Stimulated activated CD4-positive, alpha-beta T cell treated with anti-CD3 and anti-CD28 coated beads, Interleukin-1b, Interleukin-23, amount 100 ng/mL, for 48 hours (primary cell): ENCODE measurements around the gene ALKBH3.

Experiments used
- DNase-seq: peaks from one replicate; pipeline ENCODE4 v3.0.0-alpha.2; 2020

ALKBH3 gene

DNA sequence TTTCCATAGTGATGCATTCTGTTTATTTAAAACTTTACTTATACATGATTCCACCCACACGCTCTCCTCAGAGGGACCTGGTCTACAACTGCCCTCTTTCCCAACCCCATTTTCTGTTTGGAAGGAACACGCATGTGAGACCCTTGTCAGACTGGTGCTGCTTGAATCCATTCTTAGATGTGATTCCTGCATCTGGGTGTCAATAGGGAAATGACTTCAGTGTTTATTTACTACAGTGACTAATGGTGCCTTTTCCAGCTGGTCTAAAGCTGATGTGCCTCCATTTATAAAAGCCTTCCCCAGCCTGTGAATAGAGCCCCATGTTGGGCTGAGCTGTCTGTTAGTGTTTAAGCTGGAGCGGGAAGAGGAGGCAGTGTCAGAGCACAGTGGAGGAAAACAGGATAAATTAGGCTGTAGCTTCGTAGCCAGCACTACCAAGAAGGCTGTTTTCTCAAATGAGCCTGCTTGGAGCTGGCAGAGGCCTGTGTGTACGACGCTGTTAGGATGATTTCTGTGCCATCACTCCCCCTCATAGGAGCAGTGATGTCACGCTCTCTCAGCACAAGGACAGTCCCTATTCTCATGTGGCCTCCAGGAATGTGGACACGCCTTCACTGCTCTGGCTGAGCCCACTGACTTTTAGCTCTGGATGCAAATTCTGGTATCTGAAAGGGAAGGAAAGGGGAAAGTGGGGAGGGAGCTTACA lies 42.9 kb downstream of the ALKBH3 start:
- DNase-seq, result no peak

DNA sequence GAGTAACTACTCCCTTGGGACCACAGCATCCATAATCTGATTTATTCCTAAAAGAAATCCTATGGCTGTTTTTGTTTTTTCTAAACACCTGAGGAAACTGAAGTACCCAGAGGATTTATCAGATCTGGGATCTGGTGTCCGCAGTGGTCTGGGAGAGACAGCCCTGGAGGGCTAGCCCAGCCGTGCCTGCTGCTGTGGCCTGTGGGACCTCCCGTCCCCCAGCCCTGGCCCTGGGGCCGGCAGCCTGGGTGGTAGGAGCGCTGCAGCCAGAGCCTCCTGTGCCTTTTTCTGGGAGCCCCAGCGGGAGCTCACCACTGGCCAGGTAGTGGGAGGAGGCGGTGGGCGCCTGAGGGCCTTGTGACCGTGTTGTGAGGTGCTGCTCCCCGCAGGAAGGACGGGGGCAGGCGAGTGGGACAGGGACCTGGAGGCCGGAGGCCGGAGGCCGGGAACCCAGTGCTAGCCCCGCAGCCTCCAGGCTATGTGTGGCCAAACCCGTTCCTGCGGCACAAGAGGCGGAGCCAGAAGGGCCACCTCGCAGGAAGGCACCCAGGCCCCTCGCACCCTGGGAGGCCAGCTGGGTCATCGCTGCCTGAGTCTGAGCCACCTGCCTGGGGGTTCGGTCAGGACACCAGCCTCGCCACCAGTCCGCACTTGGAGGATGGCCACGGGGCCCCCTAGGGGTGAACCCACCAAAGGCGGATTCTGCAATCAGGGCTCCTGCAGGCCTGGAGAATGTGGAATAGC lies 43.7 kb downstream of the ALKBH3 start:
- no peak for DNase-seq

DNA sequence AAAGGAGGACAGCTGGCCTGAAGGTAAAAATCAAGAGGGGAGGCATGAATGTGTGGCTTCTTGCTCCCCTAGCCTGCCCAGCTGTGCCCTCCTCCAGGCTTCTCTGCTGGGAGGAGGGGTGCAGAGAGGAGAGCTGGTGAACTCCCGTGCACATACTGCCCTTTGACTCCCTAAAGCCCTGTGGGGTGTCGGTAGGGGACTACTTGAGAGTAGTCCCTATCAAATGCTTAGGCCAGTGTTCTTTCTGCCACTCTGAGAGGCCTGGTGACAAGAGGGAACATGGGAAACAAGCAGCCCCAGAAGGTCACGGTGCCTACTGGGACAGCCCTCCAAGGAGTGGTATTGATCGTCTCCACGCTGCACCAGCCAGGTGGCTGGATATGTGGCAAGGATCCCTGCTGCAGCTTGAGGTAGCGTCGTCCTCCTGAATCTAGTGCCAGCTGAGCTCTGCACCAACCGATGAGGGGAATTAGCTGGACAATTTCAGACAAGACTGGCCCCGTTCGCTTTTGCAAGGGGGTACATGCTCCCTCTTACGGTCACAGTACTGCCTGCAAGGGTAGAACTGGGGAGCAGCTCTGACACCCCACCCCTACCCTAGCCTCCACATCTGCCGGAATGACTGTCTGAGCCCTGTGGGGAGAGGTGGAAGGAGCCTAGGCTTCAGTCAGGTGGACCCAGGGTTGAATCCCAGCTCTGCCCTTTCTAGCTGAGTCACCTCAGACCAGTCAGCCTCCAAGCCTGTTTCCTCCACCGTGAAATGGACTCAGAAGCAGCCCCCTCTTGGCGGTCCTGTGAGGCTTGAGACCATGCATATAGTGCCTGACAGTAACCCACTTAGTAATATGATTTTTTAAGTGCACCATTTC lies 44.7 kb downstream of the ALKBH3 start:
- no peak for DNase-seq

DNA sequence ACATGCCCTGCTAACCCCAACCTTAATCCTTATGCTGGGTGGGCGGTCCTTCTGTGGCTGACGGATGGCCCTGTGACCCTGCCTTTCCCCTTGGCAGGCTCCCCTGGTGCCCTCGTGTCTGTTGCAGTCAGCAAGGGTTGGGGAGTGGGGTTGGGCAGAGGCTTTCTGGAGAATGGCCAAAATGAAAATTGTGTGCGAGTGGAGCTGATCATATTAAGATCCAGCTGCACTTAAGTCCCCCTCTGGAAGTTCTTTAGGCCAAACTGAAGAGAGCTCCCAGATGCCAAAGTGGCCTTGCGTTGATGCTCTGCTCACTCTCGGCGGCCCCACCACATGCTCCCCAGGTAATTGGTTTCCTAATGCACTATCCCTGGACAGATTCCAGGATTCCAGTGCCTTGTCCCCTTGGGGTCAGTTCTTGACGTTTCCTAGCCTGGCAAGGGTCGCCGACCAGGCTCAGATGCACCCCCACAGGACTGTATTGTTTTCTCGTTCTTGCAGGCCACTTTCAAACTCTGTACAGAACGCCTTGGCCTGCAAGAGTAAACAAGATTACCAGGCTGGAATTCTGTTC lies 45.4 kb downstream of the ALKBH3 start:
- no peak for DNase-seq

DNA sequence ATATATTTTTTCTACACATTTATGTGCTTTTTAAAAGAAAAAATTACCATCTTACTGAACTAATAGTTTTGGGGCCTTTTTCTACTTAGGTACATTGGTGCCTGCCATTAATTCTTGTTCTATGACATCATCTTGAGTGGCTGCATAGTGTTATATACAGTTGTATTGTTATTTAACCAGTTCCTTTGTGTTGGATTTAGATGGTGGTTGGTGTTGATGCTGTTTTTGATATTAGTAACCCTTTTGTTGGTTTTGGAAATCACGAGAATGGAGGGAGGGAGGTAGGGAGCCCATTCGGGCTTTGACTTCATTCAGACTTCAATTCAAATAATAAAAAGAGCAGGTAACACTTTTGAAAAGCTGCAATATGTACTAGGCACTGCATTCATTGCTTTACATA lies 46.4 kb downstream of the ALKBH3 start:
- DNase-seq, result no peak

DNA sequence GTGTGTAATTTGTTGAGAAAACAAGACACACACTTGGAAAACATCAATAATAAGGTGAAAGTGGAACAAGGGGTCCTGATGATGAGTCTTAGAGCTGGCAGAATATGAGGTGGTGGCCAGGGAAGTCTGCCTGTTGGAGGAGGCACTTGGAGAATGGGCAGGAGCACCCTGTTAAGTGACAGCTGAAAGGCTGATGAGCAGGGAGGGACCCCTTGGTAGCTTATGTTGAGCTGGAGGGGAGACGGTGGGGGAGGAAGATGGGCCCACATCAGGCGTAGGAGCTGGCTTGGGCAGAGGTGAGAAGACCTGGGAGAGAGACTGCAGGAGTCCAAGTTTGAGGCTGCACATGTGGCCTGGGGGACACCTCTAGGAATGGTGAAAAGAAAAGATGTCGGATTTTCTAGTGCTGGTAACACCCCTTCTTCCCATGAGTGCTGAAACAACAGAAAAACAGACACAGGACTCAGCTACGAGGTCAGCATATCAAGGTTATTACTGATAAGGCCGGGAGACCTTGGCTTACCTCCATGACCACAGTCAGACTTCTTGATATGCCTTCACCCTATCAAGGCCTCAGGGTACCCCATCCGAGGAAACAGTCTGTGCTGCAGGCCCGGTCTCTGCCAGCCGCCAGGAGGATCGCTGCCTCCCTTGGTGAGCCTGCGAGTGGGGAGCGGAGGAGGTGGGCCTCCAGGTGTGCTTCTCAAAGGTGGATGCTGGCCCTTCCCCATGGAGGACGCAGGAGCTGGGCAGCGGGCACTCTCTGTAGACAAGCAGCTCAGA lies 47.5 kb downstream of the ALKBH3 start:
- no peak for DNase-seq

DNA sequence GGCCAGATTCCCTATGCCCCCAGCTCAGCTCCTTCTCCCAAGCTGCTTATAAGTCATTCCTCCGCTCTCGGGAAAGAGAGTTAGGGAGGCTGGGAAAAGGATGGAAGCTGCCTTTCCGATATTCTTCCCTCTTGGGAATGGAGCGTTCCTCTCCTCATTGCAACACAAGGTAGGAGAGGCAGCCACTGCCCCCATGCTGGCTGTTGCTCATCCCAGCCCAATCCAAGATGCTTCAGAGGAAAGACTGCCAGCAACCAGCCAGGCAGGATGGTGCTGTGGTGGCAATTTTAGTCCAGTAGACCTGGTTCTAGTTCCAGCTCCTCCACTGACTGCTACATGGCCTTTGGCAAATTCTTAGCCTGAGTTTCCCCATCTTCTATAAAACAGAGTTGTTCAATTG lies 48.1 kb downstream of the ALKBH3 start:
- no peak for DNase-seq

DNA sequence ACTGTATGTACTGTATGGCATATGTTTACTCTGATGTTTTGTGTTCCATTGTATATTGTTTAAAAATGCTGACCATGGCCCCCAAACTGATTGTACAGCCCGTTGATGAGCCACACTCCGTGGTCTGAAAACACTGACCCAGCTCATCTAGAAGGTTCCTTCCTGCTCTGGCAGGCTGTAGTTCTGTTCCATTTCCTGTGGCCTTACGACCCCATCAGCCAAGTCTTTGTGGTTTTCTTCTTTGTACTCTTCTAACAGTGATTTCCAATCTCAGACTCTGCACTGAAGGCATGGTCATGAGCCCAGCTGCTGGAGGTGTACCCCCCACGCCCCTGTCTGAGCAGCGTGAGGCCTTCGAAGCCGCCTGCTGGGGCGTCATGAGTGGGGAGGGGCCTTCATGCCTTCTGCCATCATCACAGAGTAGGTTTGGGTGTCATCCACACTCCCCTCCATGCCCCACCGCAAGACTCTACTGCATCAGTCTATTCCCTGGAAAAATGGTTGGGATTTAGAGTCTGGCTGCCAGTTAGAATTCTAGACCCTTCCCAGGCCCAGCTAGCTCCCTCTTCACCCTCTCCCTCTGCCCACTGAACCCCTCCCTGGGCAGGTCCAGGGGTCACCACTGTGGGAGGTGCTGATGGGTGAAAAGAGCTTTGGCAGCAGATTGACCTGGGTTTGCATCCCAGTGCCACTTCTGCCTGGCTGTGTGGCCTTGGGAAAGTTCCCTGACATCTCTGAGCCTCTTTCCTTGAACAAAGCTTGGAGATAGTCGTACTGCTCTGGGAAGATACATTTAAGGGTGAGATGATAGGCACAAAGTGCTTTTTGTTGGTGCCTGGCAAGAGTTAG lies 50.5 kb downstream of the ALKBH3 start:
- DNase-seq, result no peak

DNA sequence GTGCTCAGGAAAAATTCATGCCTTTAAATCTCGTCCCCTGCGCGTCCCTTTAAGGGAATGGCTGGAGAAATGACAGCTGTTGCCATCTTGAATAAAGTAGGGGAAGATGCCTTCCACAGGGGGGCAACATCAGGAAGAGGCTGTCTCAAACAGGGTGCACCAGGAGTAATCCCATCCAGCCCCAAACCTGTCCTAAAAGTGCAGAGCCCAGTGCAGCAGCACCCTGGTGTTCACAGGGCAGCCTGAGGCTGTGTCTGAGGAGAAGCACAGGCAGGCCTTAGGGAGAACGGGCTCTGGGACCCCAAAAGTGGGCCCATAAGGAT lies 51.0 kb downstream of the ALKBH3 start:
- no peak for DNase-seq

DNA sequence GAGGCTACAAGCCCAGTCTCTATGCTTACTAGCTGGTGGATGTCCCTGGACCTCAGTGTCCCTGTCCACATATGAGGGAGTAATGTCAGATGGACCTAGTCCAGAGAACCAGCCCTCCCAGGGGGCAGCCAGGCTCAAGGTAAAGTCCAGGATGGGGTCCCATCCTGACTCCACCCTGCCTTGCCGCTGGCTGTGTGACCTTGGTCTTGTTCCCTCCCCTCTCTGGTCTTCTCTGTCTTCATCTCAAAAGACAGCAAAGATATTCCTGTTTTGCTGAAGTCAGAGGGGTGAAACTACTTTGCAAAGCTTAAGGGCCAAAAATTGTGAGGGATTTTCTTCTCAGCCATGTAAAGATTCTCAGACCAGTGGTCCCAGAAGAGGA lies 52.6 kb downstream of the ALKBH3 start:
- no peak for DNase-seq

DNA sequence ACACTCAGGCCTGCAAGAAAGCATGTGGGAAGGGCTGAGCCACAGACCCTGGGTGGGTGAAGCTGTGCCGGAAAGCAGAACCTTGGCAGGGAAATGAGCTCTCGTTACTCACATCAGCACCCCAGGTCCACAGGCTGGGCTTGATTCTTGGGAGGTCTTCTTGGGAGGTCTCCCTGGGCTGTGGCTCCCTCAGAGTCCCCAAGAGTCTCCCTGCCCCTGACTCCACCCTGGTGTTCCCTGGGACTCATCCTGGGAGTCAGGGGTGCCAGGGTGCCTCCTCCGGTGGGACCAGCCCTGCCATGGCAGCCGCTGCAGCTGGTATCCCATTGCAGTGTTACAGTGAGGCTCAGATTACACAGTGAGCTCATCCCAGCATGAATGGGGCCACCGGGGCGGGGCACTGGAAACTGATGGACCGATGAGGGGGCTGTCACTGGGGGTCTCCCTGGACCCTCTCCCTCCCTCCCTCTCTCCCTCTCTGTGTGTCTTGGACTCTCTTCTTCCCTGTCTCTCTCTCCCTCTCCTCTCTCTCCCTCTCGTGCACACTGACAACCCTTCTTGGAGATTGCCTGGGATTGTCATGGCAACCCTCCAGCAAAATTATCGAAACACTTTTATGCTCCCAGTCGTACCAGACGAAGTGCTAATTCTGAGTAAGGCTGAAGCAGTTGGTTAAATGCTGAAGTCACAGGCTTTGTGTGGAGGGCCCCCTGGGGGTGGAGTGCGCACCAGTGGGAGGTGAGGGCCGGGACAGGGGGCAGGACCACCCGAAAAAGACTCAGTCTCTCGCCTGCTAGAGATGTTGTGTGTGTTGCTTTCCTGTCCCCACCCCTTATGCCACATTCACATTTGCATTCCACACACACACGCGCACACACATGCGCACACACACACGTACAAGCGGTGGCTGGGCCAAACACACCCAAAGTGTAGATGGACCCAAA lies 53.2 kb downstream of the ALKBH3 start:
- no peak for DNase-seq

DNA sequence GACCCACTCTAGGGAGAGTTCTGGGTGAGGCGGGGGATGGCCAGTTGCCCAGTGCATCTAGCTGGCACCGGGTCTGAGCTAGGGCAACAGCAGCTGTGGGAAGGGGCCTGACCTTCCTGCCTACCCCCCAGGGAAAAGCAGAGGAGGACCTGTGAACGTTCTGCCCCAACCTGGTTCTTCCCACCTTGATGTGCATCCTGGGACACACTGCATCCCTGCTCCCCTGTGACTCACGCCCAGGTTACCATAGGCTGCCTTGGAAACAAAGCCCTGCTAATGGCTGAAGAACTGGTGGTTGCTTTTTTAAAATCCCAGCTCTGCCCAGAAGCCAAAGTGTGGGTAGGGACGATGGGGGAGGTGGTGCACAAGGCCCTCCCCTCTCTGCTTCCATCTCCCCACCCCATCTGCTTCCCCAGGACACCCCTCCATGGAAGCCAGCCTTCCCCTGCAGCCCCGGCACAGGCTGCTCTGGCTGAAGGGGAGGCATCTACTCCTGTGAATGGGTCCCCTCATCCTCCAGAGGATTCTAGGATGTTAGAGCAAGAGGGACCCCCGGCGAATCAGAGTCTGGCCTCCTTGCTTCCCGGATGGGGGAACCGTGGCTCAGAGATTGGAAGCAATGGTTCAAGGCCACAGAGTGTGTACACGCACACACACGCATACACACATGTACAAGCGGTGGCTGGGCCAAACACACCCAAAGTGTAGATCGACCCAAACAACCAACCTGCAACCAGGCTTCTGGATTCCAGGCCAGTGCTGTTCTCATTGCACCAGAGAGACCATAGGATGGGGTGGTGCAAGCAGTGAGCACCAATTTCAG lies 54.2 kb downstream of the ALKBH3 start:
- DNase-seq, result no peak

DNA sequence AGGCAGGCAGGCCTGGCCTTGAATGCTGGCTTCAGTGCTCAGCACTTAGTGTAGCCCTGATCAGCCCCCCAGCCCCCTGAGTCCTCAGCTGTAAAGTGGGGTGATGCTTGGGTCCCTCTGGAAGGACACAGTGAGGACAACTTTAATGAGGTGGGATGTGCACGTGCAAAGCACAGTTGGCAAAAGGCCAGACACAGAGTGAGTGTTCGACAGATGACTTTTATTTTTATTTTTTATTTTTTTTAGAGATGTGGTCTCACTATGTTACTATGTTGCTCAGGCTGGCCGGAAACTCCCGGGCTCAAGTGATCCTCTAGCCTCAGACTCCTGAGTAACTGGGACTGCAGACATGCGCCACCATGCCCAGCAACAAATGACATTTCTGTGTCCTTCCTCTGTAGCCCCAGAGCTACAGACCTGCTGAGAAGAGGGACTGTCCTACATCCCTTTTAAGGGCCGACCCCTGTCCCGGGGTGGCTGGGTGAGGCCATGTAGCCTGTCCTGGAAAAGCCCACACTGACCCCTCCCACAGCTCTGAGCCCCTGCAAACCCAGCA lies 54.9 kb downstream of the ALKBH3 start:
- DNase-seq, result no peak

DNA sequence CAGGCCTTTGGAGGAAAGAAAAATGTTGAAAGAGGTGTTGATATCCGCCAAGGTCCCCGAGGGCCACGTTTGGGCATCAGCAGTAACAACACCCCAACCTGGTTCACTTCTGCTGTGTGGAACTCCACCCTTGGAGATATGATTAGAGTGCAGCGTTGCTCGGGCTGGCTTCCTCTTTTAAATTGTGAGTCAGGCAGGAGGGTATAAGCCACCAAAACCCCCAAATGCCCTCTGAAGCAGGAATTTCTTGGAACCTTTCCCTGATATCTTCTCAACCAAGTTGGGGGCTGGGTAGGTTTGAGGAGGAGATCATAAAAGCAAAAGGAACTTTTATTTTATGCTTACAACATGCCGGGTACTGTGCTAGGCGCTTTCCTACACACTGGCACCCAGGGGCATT lies 55.4 kb downstream of the ALKBH3 start:
- DNase-seq, result no peak

DNA sequence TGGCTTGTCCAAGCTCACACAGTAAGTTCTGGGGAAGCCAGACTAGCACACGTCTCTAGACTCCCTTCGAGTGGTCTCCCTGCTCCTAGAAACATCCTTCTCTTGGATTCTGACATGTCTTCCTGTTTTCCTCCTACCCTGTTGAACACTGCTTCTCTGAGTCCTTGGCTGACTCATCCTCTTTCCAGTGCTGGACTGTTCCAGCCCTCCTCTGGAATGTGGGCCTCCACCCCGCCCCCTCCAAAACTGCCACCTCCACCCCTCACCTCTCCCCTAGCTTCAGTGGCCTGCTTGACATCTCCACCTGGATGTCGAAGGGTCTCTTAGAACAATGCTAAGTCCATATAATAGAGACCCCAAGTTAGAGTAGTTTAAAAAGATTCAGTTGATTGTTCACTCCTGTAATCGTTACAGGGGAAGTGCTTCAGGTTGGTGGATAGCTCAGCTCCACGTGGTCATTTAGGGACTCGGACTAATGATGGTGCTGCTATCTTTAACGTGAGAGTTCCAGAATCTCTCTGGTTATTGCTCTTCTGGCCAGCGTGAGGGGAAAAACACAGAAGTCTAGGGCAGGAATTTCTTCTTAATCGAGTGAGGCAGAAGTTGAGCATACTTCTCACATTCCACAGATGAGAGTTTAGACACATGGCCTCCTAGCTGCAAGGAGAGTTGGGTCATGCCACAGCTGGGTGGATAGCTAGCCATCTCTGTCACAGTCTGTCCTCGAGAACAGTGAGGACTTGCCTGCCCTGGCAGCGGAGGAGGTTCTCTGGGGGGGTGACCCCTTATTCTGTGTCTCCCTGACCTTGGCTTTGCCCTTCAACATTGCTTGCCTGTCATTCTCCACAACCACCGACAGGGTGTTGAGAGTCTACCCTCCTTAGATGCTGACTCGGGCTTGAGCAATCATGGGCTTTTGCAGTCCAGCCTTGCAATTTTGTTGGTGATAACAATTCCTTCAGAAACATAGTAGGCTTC lies 57.1 kb downstream of the ALKBH3 start:
- DNase-seq, result no peak

DNA sequence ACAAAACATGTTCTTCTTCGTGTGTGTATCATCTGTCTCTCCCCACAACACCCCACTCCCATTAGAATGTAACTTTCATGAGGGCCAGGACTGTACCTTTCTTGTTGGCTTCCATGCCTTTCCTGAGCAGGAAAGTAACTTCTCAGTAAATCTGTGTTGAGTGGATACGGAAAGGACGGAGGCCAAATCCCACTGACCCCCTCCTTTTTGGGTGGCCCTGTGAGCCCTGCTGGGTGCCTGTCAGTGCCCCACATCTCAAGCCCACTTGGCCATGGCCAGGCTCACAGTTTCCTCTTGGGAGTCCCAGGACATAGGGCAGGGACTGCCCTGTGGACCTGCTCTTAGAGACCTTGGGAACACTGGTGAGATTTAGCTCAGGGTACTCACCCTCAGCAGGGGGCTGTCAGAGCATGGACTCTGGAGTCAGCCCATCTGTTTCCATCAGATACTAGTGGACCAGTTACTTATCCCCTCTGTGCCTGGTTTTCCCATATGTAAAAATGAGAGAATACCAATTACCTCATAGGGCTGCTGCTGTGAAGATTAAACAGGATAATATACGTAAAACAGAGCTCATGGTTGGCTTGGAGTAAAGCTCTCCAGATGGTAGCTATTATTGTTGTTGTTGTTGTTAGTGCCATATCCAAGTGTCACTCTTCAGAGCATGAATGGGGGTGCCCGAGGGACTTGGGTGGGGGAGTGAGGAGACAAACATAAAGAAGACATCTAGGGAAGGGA lies 60.8 kb downstream of the ALKBH3 start:
- no peak for DNase-seq

DNA sequence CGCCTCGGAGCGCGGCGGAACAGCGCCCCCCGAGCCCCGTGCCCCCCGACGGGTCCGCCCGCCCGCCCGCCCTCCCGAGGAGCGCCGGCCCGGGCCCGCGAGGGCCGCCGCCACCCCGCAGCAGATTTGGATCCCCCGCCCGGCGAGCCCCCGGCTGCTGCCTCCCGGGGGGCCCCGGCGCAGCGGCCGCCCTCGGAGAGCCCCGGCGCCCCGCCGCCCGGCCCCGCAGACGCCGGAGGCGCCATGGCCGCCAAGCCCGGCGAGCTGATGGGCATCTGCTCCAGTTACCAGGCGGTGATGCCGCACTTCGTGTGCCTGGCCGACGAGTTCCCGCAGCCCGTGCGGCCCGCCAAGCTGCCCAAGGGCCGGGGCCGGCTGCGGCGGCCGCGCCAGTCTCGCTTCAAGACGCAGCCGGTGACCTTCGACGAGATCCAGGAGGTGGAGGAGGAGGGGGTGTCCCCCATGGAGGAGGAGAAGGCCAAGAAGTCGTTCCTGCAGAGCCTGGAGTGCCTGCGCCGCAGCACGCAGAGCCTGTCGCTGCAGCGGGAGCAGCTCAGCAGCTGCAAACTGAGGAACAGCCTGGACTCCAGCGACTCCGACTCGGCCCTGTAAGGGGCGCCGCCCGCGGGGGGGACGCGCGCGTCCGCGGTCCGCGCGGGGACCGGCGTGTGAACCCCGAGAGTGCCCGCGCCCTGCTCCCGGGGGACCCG lies 62.2 kb downstream of the ALKBH3 start:
- DNase-seq, result no peak
